Effector CD8-positive, alpha-beta T cell (primary cell): ENCODE data around the gene TMEM127.
"Not testable (repeated sequence)": the region's sequence is repeated elsewhere in the genome, so short reads cannot be mapped to it uniquely, and the experiment has no call there.

Source experiments
- DNase-seq: peaks from one replicate; lab custom pipeline; 2025; lab: John Stamatoyannopoulos, UW

The TMEM127 gene

DNA sequence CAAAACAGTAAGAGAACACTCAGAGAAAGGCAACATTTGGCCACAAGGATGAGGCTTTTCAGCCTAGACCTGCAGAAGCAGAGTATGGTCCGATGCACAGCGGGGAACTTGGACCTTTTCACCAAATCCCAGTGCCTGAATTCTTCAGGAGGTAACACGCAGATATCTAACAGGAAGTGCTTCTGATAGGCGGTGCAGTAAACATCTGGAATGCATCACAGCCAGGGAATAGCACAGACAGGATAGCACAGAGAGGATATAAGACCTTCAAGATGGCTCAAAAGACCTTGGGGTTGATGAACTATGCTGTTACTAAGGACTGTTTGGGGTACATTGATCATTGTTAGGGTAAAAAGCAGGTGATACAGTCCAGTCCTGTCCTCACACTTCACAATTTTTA is 1.7 kb downstream of the TMEM127 start:
- DNase-seq: no peak

DNA sequence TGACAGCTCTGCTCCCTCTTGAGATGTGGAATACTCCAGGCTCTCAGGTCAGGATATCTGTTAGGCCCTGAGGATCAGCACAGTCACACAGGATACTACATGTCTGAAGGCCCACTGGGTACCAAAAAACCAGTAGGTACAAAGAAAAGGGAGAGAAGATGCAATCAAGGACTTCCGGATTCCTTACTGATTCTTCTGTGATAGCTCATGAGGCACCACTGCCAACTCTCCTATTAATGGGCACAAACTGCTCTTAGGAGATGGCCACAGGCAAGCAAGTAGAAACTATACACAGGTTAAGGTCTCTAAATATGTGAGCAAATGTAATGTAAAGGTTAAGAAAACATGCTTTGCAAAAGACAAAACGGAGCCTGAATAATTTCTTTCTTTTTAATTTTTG is 3.5 kb downstream of the TMEM127 start:
- no peak for DNase-seq

DNA sequence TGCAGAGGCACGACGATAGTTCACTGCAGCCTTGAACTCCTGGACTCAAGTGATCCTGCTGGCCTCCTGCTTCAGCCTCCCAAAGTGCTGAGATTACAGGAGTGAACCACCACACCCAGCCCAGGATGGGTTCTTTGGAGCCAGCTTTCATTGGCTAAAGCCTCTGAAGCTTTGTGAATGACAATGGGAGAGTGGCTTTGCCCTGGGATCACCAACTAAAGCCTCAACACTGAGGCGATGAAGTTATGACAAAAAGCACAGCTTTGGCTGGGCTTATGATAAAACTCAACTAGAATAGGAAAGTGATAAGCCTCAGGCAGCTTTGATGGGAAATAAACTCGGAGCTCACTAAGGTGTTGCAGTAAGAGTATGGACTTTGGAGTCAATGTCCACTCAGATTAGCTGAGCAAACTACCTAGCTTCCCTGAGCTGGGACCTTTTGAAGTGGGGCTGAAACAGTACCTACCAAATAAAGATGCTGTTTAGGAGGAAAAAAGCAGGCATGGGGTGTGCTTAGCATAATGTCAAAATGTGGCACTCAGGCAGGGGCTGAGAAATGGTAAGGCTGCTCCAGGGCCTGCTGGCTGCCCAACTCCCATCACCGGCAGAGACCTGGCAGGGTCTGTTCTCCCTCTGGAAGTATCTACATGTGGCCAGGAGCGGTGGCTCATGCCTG is 4.3 kb downstream of the TMEM127 start:
- no peak for DNase-seq

DNA sequence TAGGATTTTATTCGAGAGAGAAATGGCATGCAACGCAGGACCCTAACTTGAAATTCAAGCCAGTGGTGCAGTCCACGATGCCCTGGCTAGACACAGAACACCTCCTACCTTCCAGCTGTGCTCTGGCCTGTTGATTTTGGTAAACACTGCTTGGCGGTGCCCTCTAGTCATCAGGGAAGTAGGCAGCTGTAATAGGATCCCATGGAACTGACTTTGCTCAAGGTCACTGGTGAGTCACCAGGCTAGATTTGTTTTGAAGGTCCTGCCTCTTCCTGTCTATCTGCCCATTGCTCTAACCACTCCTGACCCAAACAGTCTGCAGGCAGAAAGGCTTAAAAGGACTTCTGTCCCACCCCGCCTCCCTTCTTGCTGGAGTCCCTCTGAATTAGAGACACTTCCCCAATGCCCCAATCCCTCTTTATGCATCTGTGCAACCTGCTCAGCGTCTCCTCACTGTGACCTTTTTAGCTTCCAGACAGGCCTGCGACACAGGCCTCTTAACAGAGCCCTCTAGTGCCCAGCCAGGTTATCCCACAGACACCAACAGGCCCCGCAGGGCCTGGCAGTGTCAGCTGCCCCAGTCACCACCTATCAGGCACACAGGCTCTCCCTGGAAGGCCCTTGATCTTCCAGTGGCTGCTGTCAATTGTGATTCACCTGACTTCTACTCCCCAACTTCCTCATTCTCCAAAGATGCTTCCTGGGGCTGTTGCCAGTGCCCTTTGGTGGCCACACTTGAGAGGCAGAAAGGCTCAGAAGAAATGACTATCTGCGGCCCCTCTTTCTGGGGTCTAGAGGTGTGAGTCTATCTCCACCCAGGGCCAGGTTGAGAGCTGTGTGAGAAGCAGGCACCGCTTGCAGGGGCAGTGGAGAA is 5.2 kb downstream of the TMEM127 start:
- no peak for DNase-seq

DNA sequence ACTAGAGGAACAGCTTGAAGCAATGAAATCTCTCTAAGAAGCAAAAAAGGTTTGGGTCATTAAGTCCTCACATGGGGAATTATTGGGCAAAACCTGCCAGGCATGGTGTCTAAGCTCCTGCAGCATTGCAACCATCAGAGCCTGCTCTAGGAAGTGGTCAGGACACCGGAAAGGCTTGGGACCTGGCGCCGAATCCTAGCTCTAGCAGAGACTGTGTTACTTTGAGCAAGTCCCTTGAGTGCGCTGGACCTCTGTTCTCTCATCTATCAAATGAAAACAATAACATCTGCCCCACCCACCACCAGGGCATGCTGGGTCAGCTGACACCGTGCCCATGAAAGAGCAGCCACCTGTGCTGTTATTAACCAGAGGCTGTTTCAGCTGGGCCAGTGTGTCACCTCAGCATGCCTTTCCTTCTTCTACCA is 6.3 kb downstream of the TMEM127 start:
- DNase-seq: no peak

DNA sequence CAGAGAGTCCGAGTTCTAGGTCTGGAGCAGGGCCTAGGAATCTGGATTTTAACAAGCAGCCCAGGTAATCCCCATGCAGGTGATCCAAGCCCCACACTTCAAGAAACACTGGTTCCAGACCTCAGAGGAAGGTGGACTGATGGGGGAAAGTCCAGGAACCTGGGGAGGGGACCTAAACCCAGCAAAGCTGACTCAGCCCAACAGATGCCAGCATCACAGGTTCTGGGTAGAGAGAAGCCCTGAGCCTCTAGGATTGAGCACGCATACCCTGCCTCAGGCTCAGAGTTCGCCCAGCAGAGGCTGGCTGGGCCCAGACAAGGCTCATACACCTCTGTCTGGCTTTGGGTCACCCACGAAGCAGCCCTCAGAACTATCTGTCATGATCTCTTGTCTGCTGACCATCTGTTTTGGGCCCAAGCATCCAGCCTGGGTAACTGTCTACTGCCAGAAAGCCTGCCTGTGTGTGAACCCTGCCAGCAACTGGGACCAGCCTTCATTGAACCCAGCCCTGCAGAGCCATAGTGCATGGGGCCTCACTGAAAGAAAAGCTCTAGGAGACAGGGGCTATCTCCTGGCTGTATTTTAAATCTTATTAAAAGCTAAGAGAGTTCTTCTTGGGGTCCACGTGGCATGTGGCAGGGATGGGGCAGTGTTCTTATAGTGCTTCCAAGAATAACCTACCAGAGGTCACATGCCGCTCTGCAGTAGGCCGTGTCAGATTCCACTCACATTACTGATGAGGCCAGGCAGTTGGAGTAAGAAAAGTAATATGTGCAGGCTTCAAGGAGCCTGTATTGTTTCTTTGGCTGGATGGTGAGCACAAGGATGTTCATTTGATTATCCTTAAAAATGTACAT is 7.4 kb downstream of the TMEM127 start:
- no peak for DNase-seq

DNA sequence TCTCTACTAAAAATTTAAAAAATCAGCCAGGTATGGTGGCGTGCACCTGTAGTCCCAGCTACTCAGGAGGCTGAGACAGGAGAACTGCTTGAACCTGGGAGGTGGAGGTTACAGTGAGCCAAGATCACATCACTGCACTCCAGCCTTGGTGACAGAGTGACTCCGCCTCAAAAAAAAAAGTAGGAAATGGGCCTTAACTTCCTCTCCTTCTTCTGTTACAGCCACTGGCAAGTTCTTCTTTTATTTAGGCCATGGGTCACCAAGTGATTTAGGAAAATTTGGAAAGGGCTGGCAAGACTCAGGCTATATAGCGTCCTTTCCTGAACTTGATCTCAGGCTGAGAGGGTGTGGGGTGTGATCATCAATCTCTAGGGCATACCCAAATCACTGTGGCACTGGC is 8.1 kb downstream of the TMEM127 start:
- not testable (repeated sequence) for DNase-seq

DNA sequence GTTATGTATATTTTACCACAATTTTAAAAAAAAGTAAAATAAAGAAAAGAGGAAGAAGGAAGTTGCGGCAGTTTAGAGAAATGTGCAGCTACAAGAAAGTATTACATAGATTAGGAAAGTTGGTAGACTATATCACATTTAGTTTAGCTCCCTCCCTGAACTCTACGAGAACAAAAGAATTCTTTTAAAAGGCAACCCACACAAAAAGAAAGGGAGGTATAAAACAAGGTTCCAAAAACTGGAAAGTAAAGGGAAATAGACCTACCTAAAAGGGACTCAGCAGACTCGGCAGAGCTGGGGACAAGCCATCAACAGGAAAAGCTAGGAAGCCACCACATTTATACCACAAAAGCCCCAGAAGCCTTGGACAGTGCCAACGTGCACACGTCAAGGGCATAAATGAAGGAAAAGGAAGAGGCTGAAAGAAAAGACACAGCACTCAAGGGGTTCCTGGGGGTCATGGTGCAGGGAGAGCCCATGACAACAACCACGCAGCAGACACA is 9.1 kb downstream of the TMEM127 start:
- no peak for DNase-seq

DNA sequence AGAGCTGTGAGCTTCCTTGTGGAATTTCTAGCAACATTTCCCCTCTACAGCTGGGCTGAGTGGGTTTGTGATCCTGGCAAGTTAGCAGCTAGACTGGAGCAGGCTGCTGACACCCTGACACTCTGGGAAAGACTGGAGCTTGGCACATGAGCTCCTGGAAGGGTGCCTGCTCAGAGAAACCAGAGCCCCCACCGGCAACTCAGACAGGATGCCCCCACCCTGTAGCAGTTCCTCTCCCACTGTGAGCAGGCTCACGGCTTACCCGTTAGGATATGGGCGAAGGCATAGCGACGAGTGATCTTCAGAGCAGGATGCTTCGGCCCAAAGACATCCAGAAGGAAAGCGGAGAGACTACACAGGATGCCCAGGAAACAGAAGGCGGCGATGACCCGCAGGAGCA is 11.2 kb downstream of the TMEM127 start:
- DNase-seq: no peak

DNA sequence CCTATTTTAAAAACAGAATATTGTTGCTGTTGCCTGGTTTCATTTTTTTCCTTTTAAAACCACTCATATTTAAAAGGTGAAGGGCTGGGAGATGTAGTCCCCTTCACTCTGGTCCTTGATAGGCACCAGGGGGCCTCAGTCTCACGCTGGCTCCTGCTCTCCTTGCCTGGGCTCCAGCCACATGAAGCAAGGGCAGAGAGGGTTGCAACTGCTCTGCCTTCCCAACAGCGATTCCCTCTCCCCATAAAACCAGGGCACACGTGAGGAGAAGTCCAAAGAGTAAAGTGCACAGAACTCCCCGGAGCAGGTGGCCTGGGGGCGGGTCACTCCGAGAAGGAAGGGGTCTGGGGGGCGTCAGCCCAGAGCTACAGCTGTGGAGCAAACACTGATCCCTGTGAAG is 12.8 kb downstream of the TMEM127 start:
- no peak for DNase-seq

DNA sequence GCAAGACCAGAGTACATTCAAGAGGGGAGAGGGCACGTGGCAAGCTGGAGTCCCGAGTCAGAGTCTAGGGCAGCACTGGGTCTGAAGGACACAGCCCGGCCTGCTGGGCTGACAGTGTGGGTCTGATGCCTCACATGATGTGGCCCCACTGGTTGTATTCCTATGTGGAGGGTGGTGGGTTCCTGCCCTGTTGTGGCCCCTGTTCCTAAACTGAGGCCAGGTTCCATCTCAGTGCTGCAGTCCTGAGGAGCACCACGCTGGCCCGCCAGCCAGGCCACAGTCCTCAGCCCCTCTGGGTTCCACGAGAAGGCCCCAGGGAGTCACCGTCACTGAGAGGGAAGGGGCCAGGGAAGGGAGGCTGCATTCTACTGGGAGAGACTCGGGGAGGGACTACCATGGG is 13.3 kb downstream of the TMEM127 start:
- no peak for DNase-seq

DNA sequence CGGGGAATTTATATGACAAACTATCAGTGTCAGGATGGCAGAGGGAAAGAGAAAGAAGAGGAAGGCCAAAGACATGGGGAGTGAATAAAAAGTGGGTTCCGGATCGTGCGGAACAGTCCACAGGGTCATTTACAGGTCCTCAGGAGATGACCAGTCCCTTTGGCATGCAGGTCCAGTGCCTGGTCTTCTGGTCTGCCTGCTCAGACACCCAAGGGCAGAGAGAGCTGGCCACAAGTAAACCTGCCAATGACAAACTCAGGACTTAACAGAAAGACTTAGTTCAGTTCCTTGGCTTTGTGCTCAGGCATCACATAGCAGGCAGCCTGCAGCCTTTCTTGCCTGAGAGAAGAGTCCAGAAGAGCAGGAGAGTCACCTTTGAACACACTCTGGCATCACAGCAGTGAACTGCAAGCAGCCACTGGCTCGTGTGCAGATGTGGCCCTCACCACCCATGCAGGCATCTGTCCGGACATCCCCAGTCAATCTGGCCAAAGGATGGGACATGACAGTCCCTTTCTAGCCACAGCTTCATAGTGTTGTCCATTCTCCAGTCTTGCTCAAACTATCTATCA is 14.0 kb downstream of the TMEM127 start:
- DNase-seq: no peak

DNA sequence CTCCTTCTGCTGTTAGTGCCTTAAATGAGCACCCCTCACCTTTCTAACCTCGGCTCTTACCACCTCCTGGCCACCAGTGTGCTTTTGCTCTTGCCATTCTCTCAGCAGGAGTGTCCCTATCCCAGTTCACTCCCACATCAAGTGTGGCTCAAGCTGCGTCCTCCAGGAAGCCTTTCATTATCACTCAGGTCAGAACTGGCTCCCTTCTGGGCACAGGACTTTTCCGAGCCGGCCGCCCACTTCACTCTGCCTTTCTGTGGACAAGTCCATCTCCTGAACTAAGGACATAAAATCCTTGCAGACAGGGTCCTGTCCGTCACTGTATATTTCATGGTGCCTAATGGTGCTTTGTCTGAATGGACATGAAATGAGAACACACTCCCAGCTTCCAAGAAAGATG is 15.6 kb downstream of the TMEM127 start:
- no peak for DNase-seq

DNA sequence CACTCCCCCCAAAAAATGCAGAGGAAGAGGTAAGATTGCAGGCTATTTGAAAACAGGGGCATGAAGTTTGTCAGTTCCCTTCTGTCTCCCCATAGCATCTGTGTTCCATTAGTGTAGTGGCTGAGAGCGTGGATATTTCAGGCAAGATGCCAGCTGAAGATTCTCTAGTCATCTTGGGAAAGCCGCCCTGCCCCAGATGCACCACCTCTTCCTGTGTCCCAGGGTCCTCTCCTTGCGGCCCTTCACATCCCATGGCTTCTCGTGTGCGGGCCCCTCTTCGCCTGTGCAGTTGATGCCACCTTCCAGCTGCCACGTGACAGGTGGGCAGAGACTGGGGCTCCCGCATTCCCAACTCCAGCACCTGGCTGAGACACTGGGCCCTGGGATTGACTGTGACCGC is 16.1 kb downstream of the TMEM127 start:
- no peak for DNase-seq

DNA sequence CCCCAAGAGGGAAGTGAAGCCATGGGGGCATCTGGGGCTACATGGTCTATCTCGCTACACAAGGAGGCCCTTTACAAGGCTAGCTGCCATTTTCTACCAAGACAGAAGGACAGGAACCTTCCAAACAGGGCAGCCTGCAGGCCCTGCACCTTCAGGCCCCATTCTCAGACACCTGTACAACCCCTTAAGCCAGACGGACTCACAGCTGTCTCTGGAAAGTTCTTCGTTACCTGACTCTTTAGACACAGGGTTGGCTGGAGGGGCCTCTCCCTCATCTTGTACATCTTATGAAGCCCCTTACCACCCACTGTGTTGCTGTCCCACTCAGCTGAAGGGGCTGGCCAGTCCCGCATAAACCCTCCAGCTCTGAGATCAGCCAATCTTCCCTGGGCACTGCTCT is 17.2 kb downstream of the TMEM127 start:
- DNase-seq: no peak

DNA sequence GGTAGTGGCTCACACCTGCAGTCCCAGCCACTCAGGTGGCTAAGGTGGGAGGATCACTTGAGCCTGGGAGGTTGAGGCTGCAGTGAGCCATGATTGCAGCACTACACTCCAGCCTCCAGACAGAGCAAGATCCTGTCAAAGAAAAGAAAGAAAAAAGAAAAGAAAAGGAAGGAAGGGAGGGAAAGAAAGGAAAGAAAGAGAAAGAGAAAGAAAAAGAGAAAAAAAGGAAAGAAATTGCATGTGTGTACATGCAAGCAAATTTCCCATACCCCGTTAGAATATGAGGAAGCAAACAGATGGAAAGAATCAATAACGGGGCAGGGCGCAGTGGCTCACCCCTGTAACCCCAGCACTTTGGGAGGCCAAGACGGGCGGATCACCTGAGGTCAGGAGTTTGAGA is 17.9 kb downstream of the TMEM127 start:
- no peak for DNase-seq

DNA sequence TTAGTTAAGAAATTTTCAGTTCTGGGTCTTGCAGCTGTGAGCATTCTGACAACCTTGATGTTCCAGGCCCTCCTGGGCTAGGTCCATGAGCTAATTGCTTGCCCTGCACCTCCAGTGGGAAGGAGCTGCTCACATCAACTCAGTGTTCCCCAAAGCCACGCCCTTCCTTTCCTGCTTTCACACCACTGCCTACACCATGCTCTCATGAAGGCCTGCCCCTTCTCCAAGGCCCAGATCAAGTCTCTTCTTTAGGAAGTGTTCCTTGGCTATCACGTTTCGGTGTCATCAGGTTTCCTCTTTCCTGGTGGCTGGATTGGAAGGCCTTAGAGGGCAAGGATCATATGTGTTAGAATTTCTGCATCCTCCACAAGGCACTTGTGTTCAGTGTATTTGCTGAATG is 18.8 kb downstream of the TMEM127 start:
- DNase-seq: no peak

DNA sequence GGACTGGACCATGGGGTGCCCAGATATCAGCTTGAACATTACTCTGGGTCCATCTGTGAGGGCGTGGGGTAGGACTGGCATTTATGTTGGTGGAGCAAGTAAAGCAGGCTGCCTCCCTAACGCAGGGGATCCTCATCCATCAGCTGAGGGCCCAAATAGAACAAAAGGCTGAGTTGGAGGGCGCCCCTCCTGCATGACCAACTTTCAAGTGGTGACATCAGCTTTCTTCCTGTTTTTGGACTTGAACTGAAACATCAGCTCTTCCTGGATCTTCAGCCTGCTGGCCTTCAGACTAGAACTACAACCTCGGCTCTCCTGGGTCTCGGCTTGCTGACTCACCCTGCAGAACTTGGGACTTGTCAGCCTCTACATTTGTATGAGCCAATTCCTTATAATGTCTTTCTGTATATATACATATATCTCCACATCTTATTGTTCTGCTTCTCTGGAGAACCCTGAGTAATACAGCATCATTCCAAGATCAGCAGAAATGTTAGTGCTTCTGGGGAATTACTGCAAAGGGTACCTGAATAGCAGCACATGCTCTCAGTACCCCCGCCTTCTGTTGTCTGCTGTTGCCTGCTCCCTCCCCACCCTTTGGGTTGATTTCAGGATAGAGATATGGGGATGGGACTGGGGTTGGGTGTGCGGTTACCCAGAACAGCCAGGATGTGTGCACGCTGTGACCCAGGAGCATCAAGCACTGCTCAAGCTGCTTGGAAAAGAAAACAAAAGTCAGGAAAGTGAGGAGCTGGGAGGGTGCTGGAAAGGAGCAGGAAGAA is 20.0 kb downstream of the TMEM127 start:
- DNase-seq: no peak

DNA sequence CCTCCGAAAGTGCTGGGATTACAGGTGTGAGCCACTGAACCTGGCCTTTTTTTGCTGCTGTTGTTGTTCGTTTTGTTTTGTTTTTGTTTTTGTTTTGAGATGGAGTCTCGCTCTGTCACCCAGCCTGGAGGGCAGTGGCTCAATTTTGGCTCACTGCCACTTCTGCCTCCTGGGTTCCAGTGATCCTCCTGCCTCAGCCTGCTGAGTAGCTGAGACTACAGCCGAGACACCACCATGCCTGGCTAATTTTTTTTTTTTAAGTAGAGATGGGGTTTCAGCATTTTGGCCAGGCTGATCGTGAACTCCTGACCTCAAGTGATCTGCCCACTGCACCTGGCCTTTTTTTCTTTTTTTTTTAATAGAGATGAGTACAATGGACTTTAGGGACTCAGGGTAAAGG is 22.0 kb downstream of the TMEM127 start:
- no peak for DNase-seq

DNA sequence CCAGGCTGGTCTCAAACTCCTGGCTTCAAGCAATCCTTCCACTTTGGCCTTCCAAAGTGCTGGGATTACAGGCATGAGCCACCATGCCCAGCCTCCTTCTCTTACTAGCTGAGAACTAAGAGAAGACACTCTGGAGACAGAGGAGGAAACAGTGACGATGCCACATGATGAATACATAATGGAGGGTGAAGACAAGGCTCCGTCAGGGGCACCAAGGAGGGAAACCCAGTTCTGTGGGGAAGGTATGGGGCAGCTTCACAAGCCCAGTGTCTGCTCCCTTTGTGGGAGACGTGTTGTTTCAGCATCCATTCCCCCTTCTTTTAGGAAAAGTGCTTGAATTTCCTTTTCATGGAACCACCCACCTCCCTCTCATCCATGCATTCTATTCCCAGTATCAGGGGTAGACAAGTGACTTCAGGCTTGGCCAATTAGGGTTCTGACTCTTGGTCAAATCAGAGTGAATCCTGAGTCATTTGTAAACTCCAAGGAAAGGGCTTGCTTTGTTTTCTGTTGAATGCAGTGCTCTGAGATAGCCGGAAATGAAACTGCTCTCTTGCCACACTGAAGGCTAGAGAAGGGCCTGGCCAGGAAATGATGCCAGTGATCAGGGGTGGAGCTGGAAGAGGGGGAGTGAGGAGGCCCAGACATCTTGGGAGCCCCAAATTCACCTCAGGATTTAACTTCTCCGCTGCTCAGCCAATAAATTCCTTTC is 23.7 kb downstream of the TMEM127 start:
- DNase-seq: peak; percentile 10

DNA sequence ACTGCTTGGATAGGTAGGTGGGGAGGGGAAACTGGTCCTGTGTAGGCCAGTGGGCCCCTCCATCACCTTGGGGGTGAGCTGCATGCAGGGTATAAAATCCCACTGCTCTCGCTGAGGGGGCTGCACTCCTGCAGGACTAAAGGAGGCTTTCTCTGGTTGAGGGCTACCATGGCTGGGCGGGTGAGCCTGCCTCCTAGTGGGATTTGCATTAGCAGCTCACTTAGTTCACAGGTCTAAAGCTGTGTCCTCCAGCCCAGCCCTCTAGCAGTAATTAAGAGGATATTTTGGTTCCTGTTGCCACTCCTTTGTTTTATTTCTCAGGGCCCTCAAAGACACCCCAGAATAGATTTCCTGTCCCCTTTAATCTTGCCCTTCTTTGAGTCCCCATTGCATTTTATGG is 24.6 kb downstream of the TMEM127 start:
- DNase-seq: no peak
